Inflammatory macrophage (primary cell): ENCODE data around the gene RACGAP1.
A peak's percentile ranks its signal among the peaks of the same experiment; 100 is the strongest.

Source experiments
- DNase-seq, 2 donors: peaks; one replicate each; pipeline ENCODE4 v3.0.0-alpha.2; 2020 to 2022

Gene RACGAP1

GRCh38 chr12:49967777-49968250 is 57.5 kb downstream of the RACGAP1 start:
- DNase-seq, result no peak

DNA sequence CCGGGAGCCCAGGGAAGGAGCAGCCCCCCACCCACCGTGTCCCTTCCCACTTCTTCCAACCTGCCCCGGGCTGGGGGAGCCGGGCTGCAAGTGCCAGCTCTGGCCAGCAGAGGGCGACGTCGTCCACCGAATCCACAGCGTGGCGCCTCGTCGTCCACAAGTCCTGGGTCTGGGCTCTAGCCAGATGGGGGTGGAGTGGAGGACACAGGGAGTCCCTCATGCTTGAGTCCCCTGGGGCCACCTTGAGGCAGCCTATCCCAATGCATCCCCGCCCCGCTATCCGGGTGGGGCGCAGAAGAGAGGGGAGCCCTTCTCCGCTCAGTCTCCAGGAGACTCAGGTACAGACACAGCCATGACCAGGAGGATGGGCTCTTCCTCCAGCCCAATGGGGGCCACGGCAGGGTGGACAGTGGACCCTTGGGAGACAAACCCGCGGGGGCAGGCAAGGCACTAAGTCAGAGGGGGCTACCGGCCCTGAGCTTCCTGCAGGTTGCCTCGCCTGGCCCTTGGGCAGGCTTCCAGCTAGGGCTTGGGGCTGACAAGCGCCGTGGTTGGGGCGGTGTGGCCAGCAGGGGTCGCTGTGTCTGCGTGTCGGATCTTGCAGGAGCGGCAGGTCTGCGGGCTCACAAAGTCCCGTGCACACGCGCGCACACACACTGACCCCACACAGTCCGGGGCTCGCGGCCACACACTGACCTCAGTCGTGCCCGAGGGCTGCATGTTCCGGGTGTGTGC is 58.1 kb downstream of the RACGAP1 start:
- DNase-seq, result peak; percentile 86 to 88

- DNase-seq, result no peak
These were observed 58.7 kb downstream of the RACGAP1 start for GRCh38 chr12:49966511-49967041.

DNA sequence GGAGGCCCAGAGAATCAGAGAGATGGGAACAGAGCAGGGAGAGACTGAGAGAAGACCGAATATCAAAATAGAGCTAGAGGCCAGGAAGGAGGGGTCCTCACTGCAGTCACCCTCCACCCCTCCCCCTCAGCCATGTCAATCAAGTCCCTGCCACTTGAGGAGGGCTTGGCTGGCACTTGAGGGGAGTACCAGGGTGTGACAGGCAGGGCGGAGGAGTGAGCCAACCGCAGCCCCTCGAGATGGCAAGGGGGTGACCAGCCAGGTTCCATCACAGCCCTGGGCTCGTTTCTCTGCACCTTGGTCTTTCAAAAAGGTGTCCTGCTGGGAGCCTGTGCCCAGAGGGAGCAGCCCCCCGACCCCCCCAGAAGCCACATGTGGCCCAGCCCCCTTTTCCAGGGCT is 59.5 kb downstream of the RACGAP1 start:
- DNase-seq, result no peak

DNA sequence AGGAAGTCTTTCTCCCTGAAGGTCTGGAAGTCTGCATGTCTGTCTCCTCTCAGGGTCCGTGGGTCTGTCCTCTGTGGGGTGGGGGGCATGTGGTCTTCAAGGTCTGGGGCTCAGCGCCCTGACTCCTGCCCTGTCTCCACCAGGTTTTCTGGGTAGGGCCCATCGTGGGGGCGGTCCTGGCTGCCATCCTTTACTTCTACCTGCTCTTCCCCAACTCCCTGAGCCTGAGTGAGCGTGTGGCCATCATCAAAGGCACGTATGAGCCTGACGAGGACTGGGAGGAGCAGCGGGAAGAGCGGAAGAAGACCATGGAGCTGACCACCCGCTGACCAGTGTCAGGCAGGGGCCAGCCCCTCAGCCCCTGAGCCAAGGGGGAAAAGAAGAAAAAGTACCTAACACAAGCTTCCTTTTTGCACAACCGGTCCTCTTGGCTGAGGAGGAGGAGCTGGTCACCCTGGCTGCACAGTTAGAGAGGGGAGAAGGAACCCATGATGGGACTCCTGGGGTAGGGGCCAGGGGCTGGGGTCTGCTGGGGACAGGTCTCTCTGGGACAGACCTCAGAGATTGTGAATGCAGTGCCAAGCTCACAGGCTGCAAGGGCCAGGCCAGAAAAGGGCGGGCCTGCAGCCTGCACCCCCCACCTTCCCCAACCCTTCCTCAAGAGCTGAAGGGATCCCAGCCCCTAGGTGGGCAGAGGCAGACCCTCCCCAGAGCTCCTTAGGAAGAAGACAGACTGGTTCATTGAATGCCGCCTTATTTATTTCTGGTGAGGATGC is 60.3 kb downstream of the RACGAP1 start:
- no peak for DNase-seq

DNA sequence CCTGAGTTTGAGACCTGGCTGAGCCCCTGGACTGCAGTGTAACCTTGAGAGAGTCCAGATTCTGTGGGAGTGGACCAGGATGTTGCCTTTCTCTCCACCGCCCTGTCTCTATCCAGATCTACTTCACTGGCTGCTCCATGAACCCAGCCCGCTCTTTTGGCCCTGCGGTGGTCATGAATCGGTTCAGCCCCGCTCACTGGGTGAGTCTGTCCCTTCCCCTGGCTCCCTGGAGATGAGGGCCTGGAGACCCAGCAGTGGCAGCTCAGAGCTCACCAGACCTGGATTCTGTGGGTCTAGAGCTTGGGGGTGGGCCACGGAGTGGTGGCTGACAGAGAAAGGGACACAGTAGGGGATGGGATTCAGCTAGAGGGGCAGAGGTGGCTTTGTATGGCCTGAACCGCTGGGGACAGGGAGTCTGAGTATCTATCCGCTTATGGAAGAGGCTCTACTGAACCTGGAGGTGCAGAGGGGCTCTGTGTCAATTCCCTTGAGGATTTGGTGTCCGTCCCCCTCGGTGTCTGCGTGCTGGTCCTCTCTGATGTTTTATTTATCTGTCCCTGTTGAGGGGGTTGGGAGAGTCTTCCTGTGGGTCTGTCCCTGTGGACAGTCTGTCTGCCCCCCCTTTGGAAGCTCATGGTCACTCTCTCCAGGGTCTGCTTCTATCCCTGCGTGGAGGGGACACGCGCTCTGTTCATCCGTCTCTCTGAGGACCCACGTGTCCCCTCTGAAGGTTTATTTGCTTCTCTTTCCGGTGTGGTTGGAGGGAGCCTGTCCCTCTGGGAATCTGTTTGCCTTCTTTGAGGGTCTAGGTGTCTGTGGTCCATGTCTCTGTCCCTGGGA is 61.1 kb downstream of the RACGAP1 start:
- no peak for DNase-seq

DNA sequence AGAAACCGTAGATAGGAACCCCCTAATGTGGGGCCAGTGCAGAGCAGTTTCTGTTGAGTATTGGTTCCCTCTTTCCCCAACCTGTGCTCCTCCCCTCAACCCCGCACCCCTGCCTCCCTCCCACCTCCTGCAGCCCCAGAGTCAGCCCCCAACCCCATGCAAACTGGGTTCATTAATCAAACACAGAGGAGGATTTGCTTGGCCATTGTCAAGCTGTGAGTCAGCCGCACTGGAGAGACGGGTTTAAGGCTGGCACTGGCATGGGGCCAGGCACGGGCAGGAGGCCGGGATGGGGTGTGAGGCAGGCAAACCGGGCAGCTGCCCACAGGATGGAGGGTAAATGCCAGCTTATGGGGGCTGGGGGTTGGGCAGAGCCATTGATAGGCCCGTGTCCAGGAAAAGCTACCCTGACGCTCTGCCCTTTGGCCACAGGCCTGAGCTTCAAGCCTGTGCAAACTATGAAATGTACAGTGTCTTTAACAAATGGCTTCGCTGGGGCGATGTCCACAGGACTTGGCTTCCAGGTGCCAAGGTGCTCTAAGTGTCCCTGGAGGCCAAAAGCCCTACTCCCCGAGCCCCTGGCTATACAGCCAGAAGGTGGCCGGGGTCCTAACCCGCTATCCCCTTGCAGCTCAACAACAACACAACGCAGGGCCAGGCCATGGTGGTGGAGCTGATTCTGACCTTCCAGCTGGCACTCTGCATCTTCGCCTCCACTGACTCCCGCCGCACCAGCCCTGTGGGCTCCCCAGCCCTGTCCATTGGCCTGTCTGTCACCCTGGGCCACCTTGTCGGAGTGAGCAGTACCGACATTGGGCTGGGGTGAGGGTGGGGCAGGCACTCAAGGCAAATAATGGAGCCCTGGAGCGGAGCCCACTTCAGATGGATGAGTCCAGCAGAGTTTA is 62.2 kb downstream of the RACGAP1 start:
- no peak for DNase-seq

DNA sequence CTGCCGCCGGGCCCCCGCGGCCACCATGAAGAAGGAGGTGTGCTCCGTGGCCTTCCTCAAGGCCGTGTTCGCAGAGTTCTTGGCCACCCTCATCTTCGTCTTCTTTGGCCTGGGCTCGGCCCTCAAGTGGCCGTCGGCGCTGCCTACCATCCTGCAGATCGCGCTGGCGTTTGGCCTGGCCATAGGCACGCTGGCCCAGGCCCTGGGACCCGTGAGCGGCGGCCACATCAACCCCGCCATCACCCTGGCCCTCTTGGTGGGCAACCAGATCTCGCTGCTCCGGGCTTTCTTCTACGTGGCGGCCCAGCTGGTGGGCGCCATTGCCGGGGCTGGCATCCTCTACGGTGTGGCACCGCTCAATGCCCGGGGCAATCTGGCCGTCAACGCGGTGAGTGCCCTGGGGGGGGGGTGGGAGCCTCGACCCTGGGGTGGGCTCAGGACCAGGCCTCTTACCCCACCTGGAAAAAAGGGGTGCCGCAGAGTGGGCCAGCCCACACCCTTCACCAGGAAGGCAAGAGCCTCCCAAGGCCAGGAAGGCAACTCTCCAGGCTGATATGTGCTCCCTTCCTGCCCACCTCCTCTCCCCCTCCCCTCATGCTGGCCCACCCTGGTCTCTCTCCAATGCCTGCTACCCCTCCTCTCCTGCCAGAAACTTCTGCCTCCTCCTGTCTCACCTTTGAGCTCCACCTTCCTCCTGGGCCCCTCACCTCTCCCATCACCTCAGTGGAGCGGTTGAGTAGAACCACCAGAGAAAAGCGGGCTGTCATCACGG is 63.1 kb downstream of the RACGAP1 start:
- DNase-seq, result no peak

- no peak for DNase-seq
These were observed 64.0 kb downstream of the RACGAP1 start, which contains the start of gene AQP5 for GRCh38 chr12:49961111-49961922. Gene AQP5 (plus strand): TSS chr12:49961872. CDS start chr12:49962018, 146 bp downstream.

DNA sequence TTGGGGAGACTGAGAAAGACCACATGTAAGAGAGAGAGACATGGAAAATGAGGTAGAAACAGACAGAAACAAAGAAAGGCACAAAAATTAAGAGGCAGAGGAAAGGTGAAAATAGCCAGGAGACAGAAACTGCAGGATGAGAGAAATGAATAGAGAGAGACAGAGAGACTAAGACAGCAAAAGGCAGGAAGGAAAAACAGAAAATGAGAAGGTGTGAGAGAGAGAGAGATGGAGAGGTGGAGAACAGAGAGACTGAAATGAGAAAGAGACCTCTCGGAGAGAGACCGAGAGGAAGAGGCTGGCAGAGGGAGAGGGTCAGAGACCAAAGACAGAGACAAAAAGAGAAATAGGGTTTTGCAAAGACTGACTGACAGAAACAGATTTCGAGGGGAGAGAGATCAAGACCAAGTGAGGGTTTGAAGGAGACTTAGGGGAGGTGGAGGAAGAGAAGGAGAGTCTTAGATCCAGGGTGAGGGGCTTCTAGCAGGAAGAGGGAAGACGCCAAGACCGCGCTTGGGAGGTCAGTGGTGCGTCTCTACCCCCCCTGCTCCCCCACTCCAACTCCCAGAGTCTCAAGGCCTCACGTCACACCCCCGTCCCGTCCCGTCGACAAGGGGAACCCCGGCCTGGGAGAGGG is 64.7 kb downstream of the RACGAP1 start:
- no peak for DNase-seq

DNA sequence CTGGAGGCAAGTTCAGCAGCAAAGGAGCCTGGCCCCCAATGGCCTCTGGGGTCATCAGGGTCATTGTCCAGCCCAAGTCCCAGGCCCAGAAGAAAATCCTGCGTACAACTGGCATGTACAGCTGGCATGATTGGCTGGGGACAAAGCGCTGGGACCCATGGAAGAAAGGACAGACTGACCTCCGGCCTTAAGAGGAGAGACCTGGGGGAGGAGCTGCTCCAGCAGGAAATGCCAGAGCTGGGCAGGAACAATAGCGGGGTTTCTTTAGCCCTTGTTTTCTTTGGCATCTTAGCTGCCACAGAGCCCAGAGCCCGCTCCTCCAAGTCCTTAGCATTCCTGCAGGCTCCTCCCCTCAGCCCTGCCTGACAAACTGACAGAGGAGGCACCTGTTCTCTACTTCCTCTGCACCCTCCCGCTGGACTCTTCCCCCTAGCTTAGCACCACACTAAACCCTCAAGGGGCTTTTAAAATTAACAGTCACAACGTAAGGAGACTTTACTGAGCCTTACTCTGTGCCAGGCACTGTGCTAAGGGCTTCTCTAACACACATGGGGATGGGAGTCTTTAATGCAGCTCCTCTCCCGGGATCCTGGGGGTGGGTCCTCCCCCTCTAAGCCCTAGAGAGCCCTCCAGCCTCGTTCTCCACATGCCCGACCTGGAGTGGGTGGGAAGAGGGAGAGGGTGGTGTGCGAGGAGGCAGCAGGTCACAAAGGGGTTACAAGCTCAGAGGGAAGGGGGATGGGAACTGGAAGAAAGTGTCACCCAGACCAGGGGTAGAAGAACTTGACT is 65.4 kb downstream of the RACGAP1 start:
- no peak for DNase-seq

DNA sequence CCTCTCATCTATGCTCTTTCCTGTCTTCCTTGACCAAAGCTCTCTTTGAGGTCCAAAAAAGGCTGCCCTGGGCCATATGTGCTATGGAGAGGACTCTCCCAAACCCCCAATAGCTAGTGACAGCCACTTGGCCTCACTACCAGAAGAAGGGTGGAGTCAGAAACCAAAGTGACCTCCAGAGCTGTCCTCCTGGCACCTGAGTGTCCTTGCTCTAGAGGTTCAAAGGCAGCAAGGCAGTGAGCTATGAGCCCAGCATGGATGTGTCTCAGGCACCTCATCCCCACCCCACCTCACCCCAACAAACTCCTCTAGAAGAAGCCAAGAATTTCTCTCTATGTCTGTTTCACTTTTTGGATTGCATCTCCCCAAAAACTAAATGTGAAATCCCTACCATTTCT is 67.7 kb downstream of the RACGAP1 start:
- DNase-seq, result no peak

DNA sequence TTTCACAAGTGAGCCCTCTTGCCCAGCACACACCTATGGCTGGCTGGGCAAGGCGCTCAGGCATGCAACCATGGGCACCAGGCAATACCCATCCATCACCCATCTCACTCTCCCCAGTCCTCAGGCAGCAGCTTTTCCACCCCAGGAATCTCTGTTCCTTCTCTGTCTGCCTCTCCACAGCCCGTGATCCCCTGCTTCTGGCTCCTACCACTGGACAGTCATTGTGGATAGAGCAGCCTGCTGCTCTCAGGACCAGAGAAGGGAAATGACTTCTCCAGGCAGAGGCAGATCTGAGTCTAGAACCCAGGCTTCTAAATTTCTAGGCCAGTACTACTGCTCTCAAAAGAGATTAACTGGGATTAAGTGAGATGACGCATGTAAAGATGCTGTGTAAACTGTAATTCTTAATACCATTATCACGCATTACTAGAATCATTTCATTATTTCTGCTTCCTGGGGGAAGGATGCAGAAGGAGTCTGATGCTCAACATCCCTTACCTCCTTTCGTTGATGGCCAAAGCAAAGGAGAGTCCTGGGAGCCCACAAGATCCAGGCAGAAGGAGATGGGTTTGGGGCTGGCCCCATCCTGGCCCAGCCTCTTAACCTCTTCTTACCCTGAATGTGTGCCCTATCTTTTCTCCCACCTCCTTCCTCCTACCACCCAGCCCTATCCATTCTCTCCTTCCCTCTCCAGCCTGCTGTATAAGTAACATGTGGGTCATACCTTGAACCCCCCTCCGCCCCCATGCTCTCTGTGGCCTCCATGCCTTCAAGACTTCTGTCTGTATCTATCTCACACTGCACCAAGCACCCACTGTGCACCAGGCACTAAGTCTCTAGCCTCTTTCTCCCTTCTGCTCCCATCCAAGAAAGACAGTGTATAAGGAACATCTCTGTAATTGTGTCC is 68.4 kb downstream of the RACGAP1 start:
- no peak for DNase-seq

DNA sequence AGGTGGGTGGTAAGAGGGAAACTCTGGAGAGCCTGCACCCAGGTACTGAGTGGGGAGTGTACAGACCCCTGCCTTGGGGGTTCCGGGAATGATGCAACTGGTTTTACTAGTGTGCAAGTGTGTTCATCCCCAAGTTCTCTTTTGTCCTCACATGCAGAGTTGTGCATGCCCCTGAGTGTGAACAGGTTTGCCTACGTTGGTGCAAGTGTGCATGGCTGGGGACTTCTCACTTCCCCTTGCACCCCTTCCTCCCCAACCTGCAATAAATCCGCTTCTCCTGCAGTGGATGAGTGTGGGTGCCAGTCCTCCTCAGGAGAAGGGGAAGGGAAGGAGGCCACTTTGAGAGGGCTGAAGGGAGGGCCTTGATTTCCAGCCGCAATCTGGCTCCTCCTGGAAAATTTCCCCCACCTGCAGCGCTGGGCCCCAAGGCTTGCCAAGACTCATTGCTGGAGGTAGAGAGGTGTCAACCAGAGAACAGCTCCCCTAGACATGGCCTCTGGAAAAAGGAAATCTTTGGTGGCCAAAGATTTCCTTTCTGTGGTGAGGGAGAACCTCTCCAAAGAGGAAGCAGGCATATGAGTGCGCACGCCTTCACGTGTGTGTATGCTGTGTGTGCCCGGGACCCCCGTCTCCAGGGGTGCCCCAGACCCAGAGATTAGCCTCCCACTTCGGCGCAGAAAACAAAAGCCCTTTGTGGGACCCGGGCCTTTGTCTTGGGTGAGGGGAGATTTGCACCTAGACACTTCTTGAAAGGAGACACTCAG is 69.2 kb downstream of the RACGAP1 start:
- peak; percentile 19 to 31 for DNase-seq

GRCh38 chr12:49954863-49955830 is 70.1 kb downstream of the RACGAP1 start:
- no peak for DNase-seq
